Neural progenitor cell (in vitro differentiated cells): ENCODE data around the gene BMP7. TPM values are rescaled to one million over a fixed set of nuclear protein-coding genes. Genes with fewer than 3 reads are reported as not detected.

Experiments used
- DNase-seq: peaks from one replicate; pipeline ENCODE4 v3.0.0-alpha.2; 2016; ENCODE audit warnings: low spot score
- H2AFZ ChIP-seq: fragments of 200-600 bp; sonication (generic); replicated peaks from 2 replicates; pipeline ENCODE4 v1.6.1; 2016; ENCODE audit warnings: antibody characterized with exemption
- H3F3A ChIP-seq: fragments of 200-600 bp; sonication (generic); 2 replicates; pipeline ENCODE4 v1.6.1; 2016; ENCODE audit warnings: antibody characterized with exemption, low read depth
- H3K27ac ChIP-seq: fragments of 200-600 bp; sonication (generic); 2 replicates; pipeline ENCODE4 v1.5.1; 2016; ENCODE audit warnings: mild to moderate bottlenecking
- H3K27me3 ChIP-seq: fragments of 200-600 bp; sonication (generic); 2 replicates; pipeline ENCODE4 v1.6.1; 2016; ENCODE audit warnings: mild to moderate bottlenecking, moderate library complexity
- H3K36me3 ChIP-seq: fragments of 200-600 bp; sonication (generic); 2 replicates; pipeline ENCODE4 v1.5.1; 2016
- H3K4me1 ChIP-seq: fragments of 200-600 bp; sonication (generic); 2 replicates; pipeline ENCODE4 v1.6.1; 2016; ENCODE audit warnings: mixed run types
- H3K4me2 ChIP-seq: fragments of 200-600 bp; sonication (generic); 2 replicates; pipeline ENCODE4 v1.6.1; 2016
- H3K4me3 ChIP-seq: fragments of 200-600 bp; sonication (generic); 2 replicates; pipeline ENCODE4 v1.5.1; 2016
- H3K79me2 ChIP-seq: fragments of 200-600 bp; sonication (generic); 2 replicates; pipeline ENCODE4 v1.6.1; 2016; ENCODE audit warnings: low read depth
- H3K9ac ChIP-seq: fragments of 200-600 bp; sonication (generic); 2 replicates; pipeline ENCODE4 v1.6.1; 2016
- H3K9me3 ChIP-seq: fragments of 200-600 bp; sonication (generic); 2 replicates; pipeline ENCODE4 v1.5.1; 2016; ENCODE audit warnings: low read depth
- H4K20me1 ChIP-seq: fragments of 200-600 bp; sonication (generic); 2 replicates; pipeline ENCODE4 v1.6.1; 2016; ENCODE audit warnings: low read depth
- H3K27ac Mint-ChIP-seq: 3 replicates; pipeline ENCODE4 v1.8.0; 2021; ENCODE audit warnings: mixed read lengths
- H3K27me3 Mint-ChIP-seq: 2 replicates; pipeline ENCODE4 v1.8.0; 2022; ENCODE audit warnings: low read depth, mild to moderate bottlenecking, inconsistent platforms, moderate library complexity, mixed read lengths; ENCODE audit not compliant: insufficient read depth
- H3K36me3 Mint-ChIP-seq: 3 replicates; pipeline ENCODE4 v1.8.0; 2021; ENCODE audit warnings: mixed read lengths
- H3K4me1 Mint-ChIP-seq: 3 replicates; pipeline ENCODE4 v1.8.0; 2021; ENCODE audit warnings: mixed read lengths
- H3K4me3 Mint-ChIP-seq: 3 replicates; pipeline ENCODE4 v1.8.0; 2021; ENCODE audit warnings: mild to moderate bottlenecking, moderate library complexity, mixed read lengths
- H3K9me3 Mint-ChIP-seq: 3 replicates; pipeline ENCODE4 v1.8.0; 2020; ENCODE audit warnings: mixed read lengths
- CTCF ChIP-seq: fragments of 200-600 bp; sonication (generic); IDR thresholded peaks from 2 replicates; pipeline ENCODE4 v1.5.1; 2017; ENCODE audit warnings: antibody characterized with exemption, mild to moderate bottlenecking
- EZH2 ChIP-seq: fragments of 200-600 bp; sonication (generic); IDR thresholded peaks from 2 replicates; pipeline ENCODE4 v1.6.1; 2017; ENCODE audit warnings: antibody characterized with exemption, mild to moderate bottlenecking, moderate library complexity
- EZH2phosphoT487 ChIP-seq: fragments of 200-600 bp; sonication (generic); IDR thresholded peaks from 2 replicates; pipeline ENCODE4 v1.6.1; 2017; ENCODE audit warnings: antibody characterized with exemption
- small RNA-seq: library from RNA; depleted of rRNA; stranded (forward); fragments of <200 nt; gene quantifications from one replicate; pipeline ENCODE3, GENCODE V24; 2015
- total RNA-seq: library from RNA; depleted of rRNA; stranded (reverse); fragments of >200 nt; gene quantifications from 2 replicates; pipeline ENCODE4 v1.2.3, GENCODE V29; 2015; ENCODE audit warnings: low replicate concordance

The BMP7 gene
- total RNA-seq, 1 donor from 2014 or later, result 11.2 TPM

GRCh38 chr20:57123504-57123903 is 142.9 kb downstream of the BMP7 start:
- Histone ChIP-seq H3K4me1 (peaks cover 15% of the 10 kb centered on the region), H2AFZ (no peak overlapping the region), H3K4me3 (no peak overlapping the region), H3F3A (no peaks in the 10 kb centered on the region), H3K9me3 (no peaks in the 10 kb centered on the region), H3K9ac (no peak overlapping the region), H4K20me1 (no peaks in the 10 kb centered on the region), H3K27ac (no peak overlapping the region), H3K36me3 (no peaks in the 10 kb centered on the region), H3K27me3 (peaks cover 9% of the 10 kb centered on the region), H3K79me2 (no peaks in the 10 kb centered on the region), H3K4me2 (no peak overlapping the region)
- Mint-ChIP-seq H3K27me3 (peaks cover 4% of the 10 kb centered on the region), H3K4me3 (no peak overlapping the region), H3K9me3 (no peaks in the 10 kb centered on the region), H3K36me3 (no peaks in the 10 kb centered on the region), H3K27ac (no peak overlapping the region), H3K4me1 (peaks cover 33% of the 10 kb centered on the region)
- TF ChIP-seq CTCF (no peak), EZH2 (no peak), EZH2phosphoT487 (no peak)
- DNase-seq, result no peak

GRCh38 chr20:57122536-57123489 is 143.6 kb downstream of the BMP7 start:
- Histone ChIP-seq H3K79me2 (no peaks in the 10 kb centered on the region), H3K4me3 (no peak overlapping the region), H4K20me1 (no peaks in the 10 kb centered on the region), H3K27me3 (peaks cover 9% of the 10 kb centered on the region), H3K9ac (no peak overlapping the region), H3K4me2 (no peak overlapping the region), H3K4me1 (peaks cover 9% of the 10 kb centered on the region), H3F3A (no peaks in the 10 kb centered on the region), H3K9me3 (no peaks in the 10 kb centered on the region), H3K27ac (no peak overlapping the region), H3K36me3 (no peaks in the 10 kb centered on the region), H2AFZ (peak overlapping the region; percentile 51)
- Mint-ChIP-seq H3K27me3 (peaks cover 2% of the 10 kb centered on the region), H3K4me3 (no peak overlapping the region), H3K27ac (no peak overlapping the region), H3K9me3 (no peaks in the 10 kb centered on the region), H3K36me3 (no peaks in the 10 kb centered on the region), H3K4me1 (peaks cover 29% of the 10 kb centered on the region)
- TF ChIP-seq CTCF (no peak), EZH2phosphoT487 (no peak)
- no peak for DNase-seq

DNA sequence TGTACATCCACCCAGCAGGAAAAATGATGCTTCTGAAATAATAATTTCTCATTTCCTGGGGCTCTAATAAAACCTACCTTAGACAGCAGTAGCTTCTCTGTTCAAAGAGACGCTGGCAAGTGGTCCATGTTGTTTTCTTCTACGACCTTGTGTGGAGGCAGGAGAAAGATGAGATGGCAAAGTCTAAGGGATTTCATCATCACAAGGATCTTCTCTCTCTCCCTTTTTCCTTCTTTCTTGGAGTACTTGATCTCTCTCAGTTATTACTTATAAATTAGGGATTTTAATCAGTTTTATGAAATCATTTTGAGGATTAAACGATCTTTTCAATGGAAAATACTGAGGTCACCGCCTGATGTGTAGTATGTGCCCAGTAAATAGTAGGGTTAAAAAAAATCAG is 147.5 kb downstream of the BMP7 start:
- no peaks in the 10 kb centered on the region for H3K9me3 ChIP-seq
- peaks cover 3% of the 10 kb centered on the region for H3K9me3 Mint-ChIP-seq
- peaks cover 4% of the 10 kb centered on the region for H3K27me3 ChIP-seq
- no peaks in the 10 kb centered on the region for H3K36me3 ChIP-seq
- no peaks in the 10 kb centered on the region for H3F3A ChIP-seq
- no peak overlapping the region for H2AFZ ChIP-seq
- no peaks in the 10 kb centered on the region for H4K20me1 ChIP-seq
- H3K27me3 Mint-ChIP-seq, result peaks cover 8% of the 10 kb centered on the region
- H3K4me1 Mint-ChIP-seq, result peaks cover 17% of the 10 kb centered on the region
- H3K27ac Mint-ChIP-seq, result no peak overlapping the region
- no peak for DNase-seq
- no peaks in the 10 kb centered on the region for H3K79me2 ChIP-seq
- H3K4me2 ChIP-seq, result no peak overlapping the region
- H3K27ac ChIP-seq, result no peak overlapping the region
- H3K36me3 Mint-ChIP-seq, result peaks cover 1% of the 10 kb centered on the region
- H3K9ac ChIP-seq, result no peak overlapping the region
- TF ChIP-seq EZH2, result no peak
- TF ChIP-seq CTCF, result no peak
- TF ChIP-seq EZH2phosphoT487, result no peak
- no peaks in the 10 kb centered on the region for H3K4me1 ChIP-seq
- H3K4me3 Mint-ChIP-seq, result no peak overlapping the region
- no peak overlapping the region for H3K4me3 ChIP-seq

Small RNAs within 50 kb of the gene (small RNA-seq; reads per million reads assigned to genes)
- gene RF00019, result not detected

Other genes starting within 250 kb of the BMP7 start
- gene SPO11, start 63.2 kb upstream of the BMP7 start, total RNA-seq, result not detected in 2 replicates
- gene RAE1, start 84.6 kb upstream of the BMP7 start, total RNA-seq, result 50.2 and 77.6 TPM in 2 replicates
- 26.6 and 53.4 TPM in 2 replicates for gene RBM38, start 124.8 kb upstream of the BMP7 start, total RNA-seq